Naive thymus-derived CD4-positive, alpha-beta T cell (primary cell): Measurements from ENCODE around the gene KCNE3. TPM values are rescaled to one million over a fixed set of nuclear protein-coding genes. Genes with fewer than 3 reads are reported as not detected.

Experiments used
- ATAC-seq: fragments of 150-1000 bp; cut with Tn5 transposase; 2 replicates; pipeline ENCODE4 v1.10.0; 2021; ENCODE audit warnings: mild to moderate bottlenecking, moderate library complexity
- CTCF ChIA-PET: fragments of 350-600 bp; sonication (Branson Sonifier 250); formaldehyde crosslinking; loops from one replicate; lab custom pipeline; 2021; ENCODE audit warnings: antibody characterized with exemption; lab: Charles Lee
- POLR2A ChIA-PET: fragments of 350-600 bp; sonication (Branson Sonifier 250); formaldehyde crosslinking; loops from one replicate; lab custom pipeline; 2021; ENCODE audit warnings: antibody characterized with exemption, inconsistent platforms; lab: Charles Lee
- DNase-seq, 9 donors: peaks; one replicate each; pipeline versions ENCODE4 v3.0.0 to v3.0.0-alpha.2; 2020 to 2022; ENCODE audit warnings: mixed read lengths in 1 of 9
- H3K27ac ChIP-seq: one replicate; pipeline ENCODE4 v1.7.0; 2013; ENCODE audit warnings: mild to moderate bottlenecking, low read depth, low read length, moderate library complexity
- H3K27me3 ChIP-seq, 2 donors: one replicate each; pipeline ENCODE4 v1.7.0; 2013; ENCODE audit warnings: low read length in 2 of 2, mild to moderate bottlenecking in 2 of 2, moderate library complexity in 2 of 2; ENCODE audit not compliant: control insufficient read depth in 2 of 2, insufficient read depth in 2 of 2
- H3K36me3 ChIP-seq, 3 experiments: 1 replicate in 2 of 3; 2 replicates in 1 of 3; pipeline ENCODE4 v1.7.0; 2013; ENCODE audit warnings: low read length in 3 of 3, mild to moderate bottlenecking in 3 of 3, moderate library complexity in 1 of 3; ENCODE audit not compliant: insufficient read depth in 3 of 3, control insufficient read depth in 2 of 3
- H3K4me1 ChIP-seq, 2 donors: one replicate each; pipeline ENCODE4 v1.7.0; 2013; ENCODE audit warnings: low read length in 2 of 2, mild to moderate bottlenecking in 2 of 2, moderate library complexity in 1 of 2; ENCODE audit not compliant: control insufficient read depth in 2 of 2, insufficient read depth in 2 of 2
- H3K4me3 ChIP-seq: 2 replicates; pipeline ENCODE4 v1.7.0; 2013; ENCODE audit warnings: mild to moderate bottlenecking, low read length
- H3K9me3 ChIP-seq, 3 experiments: 1 replicate in 2 of 3; 2 replicates in 1 of 3; pipeline ENCODE4 v1.7.0; 2013; ENCODE audit warnings: low read length in 3 of 3; ENCODE audit not compliant: control insufficient read depth in 2 of 3
- H3K27ac Mint-ChIP-seq, 9 donors: one replicate each; pipeline ENCODE4 v1.8.0; 2020 to 2022; ENCODE audit warnings: mixed read lengths in 9 of 9, mild to moderate bottlenecking in 8 of 9, moderate library complexity in 5 of 9, inconsistent platforms in 2 of 9
- H3K27me3 Mint-ChIP-seq, 5 donors: one replicate each; pipeline ENCODE4 v1.8.0; 2021 to 2022; ENCODE audit warnings: mixed read lengths in 5 of 5, mild to moderate bottlenecking in 1 of 5
- H3K36me3 Mint-ChIP-seq, 5 donors: one replicate each; pipeline ENCODE4 v1.8.0; 2020 to 2022; ENCODE audit warnings: mixed read lengths in 5 of 5, mild to moderate bottlenecking in 3 of 5, inconsistent platforms in 1 of 5
- H3K4me1 Mint-ChIP-seq, 7 donors: one replicate each; pipeline ENCODE4 v1.8.0; 2020 to 2022; ENCODE audit warnings: mixed read lengths in 7 of 7, mild to moderate bottlenecking in 3 of 7, inconsistent platforms in 1 of 7
- H3K4me3 Mint-ChIP-seq, 10 donors: one replicate each; pipeline ENCODE4 v1.8.0; 2020 to 2022; ENCODE audit warnings: mild to moderate bottlenecking in 10 of 10, mixed read lengths in 10 of 10, moderate library complexity in 6 of 10, inconsistent platforms in 2 of 10
- H3K9me3 Mint-ChIP-seq, 11 donors: one replicate each; pipeline ENCODE4 v1.8.0; 2020 to 2022; ENCODE audit warnings: mixed read lengths in 11 of 11, mild to moderate bottlenecking in 4 of 11, inconsistent platforms in 1 of 11, moderate library complexity in 1 of 11
- intact Hi-C, 2 donors: fragments of 100-400 bp; cut with micrococcal nuclease; formaldehyde crosslinking; loops; one replicate each; pipeline ENCODE4 v1.15.1; 2023
- polyA plus RNA-seq, 2 donors: library from polyadenylated mRNA; unstranded; fragments of 300-500 nt; fragmentation: Illumina TruSeq; gene quantifications; one replicate each; pipeline ENCODE4 v1.2.3, GENCODE V29; 2021
- total RNA-seq, 6 experiments: library from RNA in 5 of 6; stranded (reverse) in 5 of 6; gene quantifications; 1 replicate in 5 of 6; 2 replicates in 1 of 6; pipeline ENCODE4 v1.2.3 and lab custom pipeline; 2021 to 2026

Gene KCNE3
- total RNA-seq (10 to 100 TPM in 1 of 5 experiments, 1 to 10 TPM in 1, under 1 TPM in 2, not detected in 1; 0.27 to 16.4 (median 0.97) TPM), polyA plus RNA-seq (not detected), total RNA-seq (lab: John Stamatoyannopoulos, UW) (not detected)

- Mint-ChIP-seq H3K9me3 (peaks cover 0 to 2% (median 0%) of the 10 kb centered on the region in 11 donors), H3K4me1 (peaks cover 0 to 22% (median 9%) of the 10 kb centered on the region in 7 donors), H3K27me3 (peaks cover 41 to 44% (median 43%) of the 10 kb centered on the region in 5 donors), H3K4me3 (peak within 1 kb of the TSS in 7 of 10 donors; percentile 0 to 67 (median 45)), H3K36me3 (no peaks in the 10 kb centered on the region), H3K27ac (no peak within 1 kb of the TSS)
- Histone ChIP-seq H3K36me3 (no peaks in the 10 kb centered on the region), H3K27me3 (peaks cover 0 to 6% of the 10 kb centered on the region in 2 donors), H3K27ac (no peak within 1 kb of the TSS), H3K9me3 (no peaks in the 10 kb centered on the region), H3K4me1 (no peaks in the 10 kb centered on the region), H3K4me3 (no peak within 1 kb of the TSS)
- DNase-seq, result no peak
- ATAC-seq, result peak; percentile 52
- POLR2A ChIA-PET, result no interaction called here
- CTCF ChIA-PET, result no interaction called here
- intact Hi-C loops, result no loop called here
These were observed at the start of gene KCNE3 for GRCh38 chr11:74466916-74467885. Gene KCNE3, minus strand, starts transcription at chr11:74467549. Its CDS starts 9,986 bp downstream, at chr11:74457563.

DNA sequence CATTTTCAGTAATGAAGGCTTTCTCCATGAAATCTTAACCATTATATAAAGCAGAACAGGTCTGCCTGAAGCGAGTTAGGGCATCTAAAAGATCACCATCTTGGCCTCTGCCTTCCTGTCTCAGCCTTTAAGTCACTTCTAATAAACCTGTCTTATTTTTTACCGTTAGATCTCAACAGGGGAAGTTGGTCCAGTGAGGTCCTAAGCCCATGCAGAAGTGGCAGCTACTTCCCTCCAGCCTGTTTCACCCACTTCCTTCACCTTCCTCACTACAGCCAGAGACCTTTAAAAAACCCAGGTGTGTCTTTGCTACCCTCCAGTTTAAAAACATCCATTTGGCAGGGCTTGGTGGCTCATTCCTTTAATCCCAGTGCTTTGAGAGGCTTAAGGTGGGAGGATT is 40.2 kb upstream of the KCNE3 start:
- no peaks in the 10 kb centered on the region for H3K27me3 ChIP-seq
- peaks cover 0 to 2% (median 0%) of the 10 kb centered on the region in 3 experiments for H3K9me3 ChIP-seq
- Mint-ChIP-seq H3K4me1 (no peaks in the 10 kb centered on the region), H3K27ac (no peak overlapping the region), H3K9me3 (peaks cover 0 to 19% (median 6%) of the 10 kb centered on the region in 11 donors), H3K4me3 (no peak overlapping the region), H3K27me3 (peaks cover 4 to 13% (median 8%) of the 10 kb centered on the region in 5 donors), H3K36me3 (no peaks in the 10 kb centered on the region)
- no peaks in the 10 kb centered on the region for H3K36me3 ChIP-seq
- intact Hi-C loops, result no loop called here
- H3K4me1 ChIP-seq, result no peaks in the 10 kb centered on the region
- no peak overlapping the region for H3K27ac ChIP-seq
- no peak overlapping the region for H3K4me3 ChIP-seq
- DNase-seq (no peak), ATAC-seq (peak; percentile 37)
- ChIA-PET CTCF (no interaction called here), POLR2A (interaction anchor here (1.9 kb wide), 1 partner anchor 14 kb away, joined by 6 read pairs; the partner anchor contains the start of gene LIPT2)

GRCh38 chr11:74506823-74507222 is 39.5 kb upstream of the KCNE3 start:
- H3K9me3 ChIP-seq, result peaks cover 0 to 3% (median 2%) of the 10 kb centered on the region in 3 experiments
- no peaks in the 10 kb centered on the region for H3K36me3 ChIP-seq
- DNase-seq (no peak), ATAC-seq (no peak)
- H3K4me1 ChIP-seq, result no peaks in the 10 kb centered on the region
- no peak overlapping the region for H3K27ac ChIP-seq
- Mint-ChIP-seq H3K9me3 (peaks cover 0 to 19% (median 4%) of the 10 kb centered on the region in 11 donors), H3K36me3 (peaks cover 0 to 2% (median 0%) of the 10 kb centered on the region in 5 donors), H3K4me1 (no peaks in the 10 kb centered on the region), H3K27me3 (peaks cover under 1 to 7% (median 6%) of the 10 kb centered on the region in 5 donors), H3K4me3 (no peak overlapping the region), H3K27ac (no peak overlapping the region)
- ChIA-PET POLR2A (interaction anchor here (1.9 kb wide), 1 partner anchor 14 kb away, joined by 6 read pairs; the partner anchor contains the start of gene LIPT2), CTCF (no interaction called here)
- H3K4me3 ChIP-seq, result no peak overlapping the region
- no peaks in the 10 kb centered on the region for H3K27me3 ChIP-seq
- intact Hi-C loops, result no loop called here

DNA sequence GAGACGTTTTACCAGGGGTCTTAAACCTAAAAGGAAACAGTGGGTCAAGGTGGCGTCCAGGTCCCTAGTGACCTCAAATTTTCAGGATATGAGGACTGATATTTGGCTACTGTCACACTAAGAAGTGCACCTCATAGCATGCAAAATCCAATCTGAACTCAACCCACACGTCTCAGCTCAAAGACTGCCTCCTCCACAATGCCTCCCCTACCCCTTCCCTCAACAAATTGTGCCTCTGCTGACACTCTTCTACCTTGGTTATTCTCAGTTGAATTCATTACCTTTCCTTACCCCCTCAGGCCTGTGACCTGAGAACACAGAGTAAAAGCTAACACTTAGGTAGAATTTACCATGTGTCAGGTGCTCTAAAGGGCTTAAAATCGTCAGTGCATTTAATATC is 38.6 kb upstream of the KCNE3 start:
- CTCF ChIA-PET, result no interaction called here
- H3K27me3 Mint-ChIP-seq, result peaks cover 0 to 7% (median 4%) of the 10 kb centered on the region in 5 donors
- Histone ChIP-seq H3K4me3 (no peak overlapping the region), H3K27ac (no peak overlapping the region), H3K4me1 (no peaks in the 10 kb centered on the region), H3K27me3 (no peaks in the 10 kb centered on the region), H3K36me3 (no peaks in the 10 kb centered on the region), H3K9me3 (peaks cover 0 to 4% (median 3%) of the 10 kb centered on the region in 3 experiments)
- intact Hi-C loops, result no loop called here
- no peaks in the 10 kb centered on the region for H3K4me1 Mint-ChIP-seq
- H3K27ac Mint-ChIP-seq, result no peak overlapping the region
- no peak for ATAC-seq
- POLR2A ChIA-PET, result no interaction called here
- DNase-seq, result no peak
- peaks cover 0 to 8% (median 4%) of the 10 kb centered on the region in 5 donors for H3K36me3 Mint-ChIP-seq
- H3K9me3 Mint-ChIP-seq, result peaks cover 0 to 17% (median 4%) of the 10 kb centered on the region in 11 donors
- no peak overlapping the region for H3K4me3 Mint-ChIP-seq

DNA sequence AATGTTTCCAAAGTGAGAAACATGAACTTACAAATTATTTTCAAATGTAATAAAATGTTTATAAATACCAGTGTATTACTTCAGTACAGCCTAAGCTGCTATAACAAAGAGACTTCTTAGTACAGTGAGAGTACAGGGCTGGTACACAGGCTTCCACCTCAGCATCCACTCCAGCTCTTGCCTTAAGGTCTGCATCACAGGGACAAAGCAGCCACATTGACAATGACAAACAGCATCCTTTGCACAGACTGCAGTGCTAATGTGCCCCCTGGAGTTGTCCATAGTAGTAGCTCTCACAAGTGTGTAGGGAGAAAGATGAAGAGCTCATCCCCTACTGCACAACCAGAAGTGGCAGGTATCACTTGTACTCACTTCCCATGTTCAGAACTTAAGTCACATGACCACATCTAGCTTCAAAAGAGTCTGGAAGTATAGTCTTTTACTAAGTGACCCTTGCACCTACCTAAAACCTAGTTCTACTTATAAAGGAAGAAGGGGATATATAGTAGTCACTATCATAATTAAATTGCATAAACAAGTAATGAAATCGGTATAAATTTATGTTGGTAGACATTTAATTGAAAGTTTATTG is 36.8 kb upstream of the KCNE3 start:
- Histone ChIP-seq H3K9me3 (peaks cover 0 to 4% (median 3%) of the 10 kb centered on the region in 3 experiments), H3K36me3 (no peaks in the 10 kb centered on the region), H3K4me3 (no peak overlapping the region), H3K27ac (no peak overlapping the region), H3K4me1 (no peaks in the 10 kb centered on the region), H3K27me3 (no peaks in the 10 kb centered on the region)
- CTCF ChIA-PET, result no interaction called here
- peaks cover 0 to 11% (median 8%) of the 10 kb centered on the region in 5 donors for H3K36me3 Mint-ChIP-seq
- peaks cover 0 to 8% (median 0%) of the 10 kb centered on the region in 5 donors for H3K27me3 Mint-ChIP-seq
- H3K9me3 Mint-ChIP-seq, result peaks cover 0 to 17% (median 4%) of the 10 kb centered on the region in 11 donors
- H3K4me3 Mint-ChIP-seq, result no peak overlapping the region
- ATAC-seq, result no peak
- intact Hi-C loops, result no loop called here
- no peak overlapping the region for H3K27ac Mint-ChIP-seq
- no peaks in the 10 kb centered on the region for H3K4me1 Mint-ChIP-seq
- no peak for DNase-seq
- POLR2A ChIA-PET, result interaction anchor here (0.7 kb wide), 1 partner anchor 106 kb away, joined by 3 read pairs; no protein-coding TSS in a partner anchor

GRCh38 chr11:74494916-74495315 is 27.6 kb upstream of the KCNE3 start:
- intact Hi-C loops, result loop anchor here (5.0 to 10.0 kb wide), 5 partner anchors 510 to 1118 kb away; partner anchors contain the start of genes UCP2 (in 2 of the 2), COA4 (in 1 of the 2), FAM168A (in 1 of the 2) and PAAF1 (in 1 of the 2)

More at GRCh38 chr11:74494916-74495315, 27.6 kb upstream of the KCNE3 start:
- H3K36me3 Mint-ChIP-seq, result peaks cover 0 to 17% (median 14%) of the 10 kb centered on the region in 5 donors
- no peak overlapping the region for H3K4me3 ChIP-seq
- CTCF ChIA-PET, result interaction anchor here (0.6 kb wide), 1 partner anchor 296 kb away, joined by 3 read pairs; no protein-coding TSS in a partner anchor
- H3K36me3 ChIP-seq, result no peaks in the 10 kb centered on the region
- H3K27me3 Mint-ChIP-seq, result peaks cover 0 to 2% (median 0%) of the 10 kb centered on the region in 5 donors
- DNase-seq (no peak), ATAC-seq (no peak)
- peak overlapping the region in 1 of 9 donors; percentile 73 for H3K27ac Mint-ChIP-seq
- H3K27me3 ChIP-seq, result no peaks in the 10 kb centered on the region
- no peak overlapping the region for H3K27ac ChIP-seq
- H3K4me1 Mint-ChIP-seq, result peaks cover 13 to 43% (median 28%) of the 10 kb centered on the region in 7 donors
- peak overlapping the region in 1 of 10 donors; percentile 1 for H3K4me3 Mint-ChIP-seq
- H3K4me1 ChIP-seq, result peaks cover 8 to 10% of the 10 kb centered on the region in 2 donors
- POLR2A ChIA-PET, result interaction anchor here (1.5 kb wide), 1 partner anchor 9 kb away, joined by 4 read pairs; no protein-coding TSS in a partner anchor
- no peaks in the 10 kb centered on the region for H3K9me3 ChIP-seq
- peaks cover 0 to 5% (median 0%) of the 10 kb centered on the region in 11 donors for H3K9me3 Mint-ChIP-seq
